Cardiac fibroblast (primary cell): ENCODE results near the gene DUSP12.

ENCODE experiments used
- DNase-seq, 2 donors: peaks; one replicate each; pipeline versions ENCODE4 v3.0.0 to v3.0.0-alpha.2; 2010; ENCODE audit warnings: low read depth in 2 of 2
- H3K4me3 ChIP-seq, 2 donors: replicated peaks in 1 of 2; 1 replicate in 1 of 2; 2 replicates in 1 of 2; pipeline ENCODE4 v1.5.1; 2011; ENCODE audit warnings: low read depth in 2 of 2, low read length in 2 of 2, mild to moderate bottlenecking in 2 of 2, moderate library complexity in 1 of 2
- CTCF ChIP-seq: IDR thresholded peaks from one replicate; pipeline ENCODE4 v1.5.1; 2011; ENCODE audit warnings: low read depth, mild to moderate bottlenecking, low read length, inconsistent platforms

DUSP12 gene

GRCh38 chr1:161709373-161709772 is 40.2 kb upstream of the DUSP12 start:
- DNase-seq: no peak
- no peak overlapping the region for H3K4me3 ChIP-seq
- no peak for TF ChIP-seq CTCF

GRCh38 chr1:161710560-161710959 is 39.0 kb upstream of the DUSP12 start:
- no peak for TF ChIP-seq CTCF
- H3K4me3 ChIP-seq: no peak overlapping the region
- no peak for DNase-seq

- H3K4me3 ChIP-seq: no peak overlapping the region
- TF ChIP-seq CTCF: no peak
- DNase-seq: no peak
Observed at GRCh38 chr1:161718559-161719324, 30.8 kb upstream of the DUSP12 start.

- H3K4me3 ChIP-seq: no peak overlapping the region
- DNase-seq: no peak
- no peak for TF ChIP-seq CTCF
Observed at GRCh38 chr1:161719325-161719611, 30.3 kb upstream of the DUSP12 start.

GRCh38 chr1:161720422-161720821 is 29.2 kb upstream of the DUSP12 start:
- H3K4me3 ChIP-seq: no peak overlapping the region
- no peak for TF ChIP-seq CTCF
- no peak for DNase-seq

GRCh38 chr1:161720956-161721737 is 28.4 kb upstream of the DUSP12 start, which contains the start of gene FCRLB:
Gene FCRLB, plus strand, starts transcription at chr1:161721544. Its CDS starts 1,129 bp downstream, at chr1:161722673.
- DNase-seq: no peak
- H3K4me3 ChIP-seq: no peak within 1 kb of the TSS
- TF ChIP-seq CTCF: no peak
